Fibroblast of skin of right biceps (primary cell): Measurements from ENCODE around the gene ARHGEF11.

Experiments
- DNase-seq: peaks from one replicate; pipeline ENCODE4 v3.0.0-alpha.2; 2013

ARHGEF11 gene

DNA sequence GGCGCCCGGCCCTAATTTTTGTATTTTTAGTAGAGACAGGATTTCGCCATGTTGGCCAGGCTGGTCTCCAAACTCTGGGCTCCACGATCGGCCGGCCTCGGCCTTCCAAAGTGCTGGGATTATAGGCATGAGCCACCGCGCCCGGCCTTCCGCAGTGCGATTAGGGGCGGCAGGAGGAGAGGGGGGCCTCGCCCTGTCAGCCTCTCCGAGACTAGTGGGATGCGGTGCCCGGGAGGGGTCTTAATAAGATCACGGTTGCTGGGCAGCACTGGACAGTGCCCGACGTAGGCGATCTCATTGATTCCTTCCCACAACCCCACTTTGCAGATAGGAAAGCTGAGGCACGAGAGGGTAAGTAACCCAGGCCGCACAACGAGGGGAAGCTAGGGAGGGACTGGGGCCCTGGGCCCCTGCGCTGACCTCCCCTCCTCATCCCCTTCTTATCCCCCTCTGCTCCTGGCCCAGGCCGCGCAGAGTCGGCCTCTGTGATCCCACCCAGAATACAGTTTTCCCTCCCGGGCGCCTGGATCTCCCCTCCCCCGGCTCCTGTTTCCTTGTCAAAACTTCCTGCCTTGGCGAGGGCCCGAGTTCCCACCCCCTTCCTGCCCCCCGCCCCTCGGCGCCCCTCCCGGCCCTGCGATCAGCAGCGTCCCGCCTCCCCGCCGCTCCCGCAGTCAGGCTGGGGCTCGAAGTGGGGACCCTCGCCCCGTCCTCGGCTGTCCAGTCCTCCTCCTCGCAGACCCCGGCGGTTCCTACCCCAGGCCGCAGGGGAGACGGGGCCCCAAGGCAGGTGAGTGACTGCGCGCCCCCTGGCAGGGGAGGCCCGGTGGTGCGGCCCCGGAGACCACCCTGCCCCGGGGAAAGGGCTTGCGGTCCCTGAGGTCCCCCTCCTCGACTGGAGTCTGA lies 152.2 kb downstream of the ARHGEF11 start, which contains the start of gene PEAR1:
Gene PEAR1 (plus strand): TSS at position 671 of the 906 bp plus-strand sequence. CDS start 10,209 bp downstream, outside the sequence.
- peak; percentile 78 for DNase-seq

DNA sequence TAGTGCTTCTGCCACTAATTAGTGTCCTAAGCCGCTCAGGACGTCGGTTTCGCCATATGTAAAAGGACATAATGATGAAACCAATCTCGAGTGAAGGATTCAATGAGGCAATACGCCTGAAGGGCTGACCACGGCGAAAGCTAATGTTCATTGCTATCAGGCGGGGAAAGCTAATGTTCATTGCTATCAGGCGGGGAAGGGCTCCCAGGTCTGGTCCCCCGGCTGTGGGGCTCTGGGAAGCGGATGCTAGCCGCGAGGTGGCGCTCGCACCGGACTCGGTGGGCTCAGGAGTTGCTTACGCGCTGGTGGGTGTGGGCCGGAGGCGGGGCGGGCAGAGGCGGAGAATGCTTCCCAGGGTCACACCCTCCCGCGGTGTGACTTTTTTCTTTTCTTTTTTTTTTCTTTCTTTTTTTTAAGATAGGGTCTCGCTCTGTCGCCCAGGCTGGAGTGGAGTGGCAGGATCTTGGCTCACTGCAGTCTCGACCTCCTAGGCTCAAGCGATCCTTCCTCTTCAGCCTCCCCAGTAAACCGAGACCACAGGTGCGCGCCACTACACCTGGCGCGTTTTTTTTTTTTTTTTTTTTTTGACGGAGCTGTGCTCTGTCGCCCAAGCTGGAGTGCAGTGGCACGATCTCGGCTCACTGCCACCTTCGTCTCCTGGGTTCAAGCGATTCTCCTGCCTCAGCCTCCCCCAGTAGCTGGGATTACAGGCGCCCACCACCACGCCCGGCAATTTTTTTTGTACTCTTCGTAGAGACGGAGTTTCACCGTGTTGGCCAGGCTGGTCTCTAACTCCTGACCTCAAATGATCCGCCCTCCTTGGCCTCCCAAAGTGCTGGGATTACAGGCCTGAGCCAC lies 153.1 kb downstream of the ARHGEF11 start:
- DNase-seq: peak; percentile 88

DNA sequence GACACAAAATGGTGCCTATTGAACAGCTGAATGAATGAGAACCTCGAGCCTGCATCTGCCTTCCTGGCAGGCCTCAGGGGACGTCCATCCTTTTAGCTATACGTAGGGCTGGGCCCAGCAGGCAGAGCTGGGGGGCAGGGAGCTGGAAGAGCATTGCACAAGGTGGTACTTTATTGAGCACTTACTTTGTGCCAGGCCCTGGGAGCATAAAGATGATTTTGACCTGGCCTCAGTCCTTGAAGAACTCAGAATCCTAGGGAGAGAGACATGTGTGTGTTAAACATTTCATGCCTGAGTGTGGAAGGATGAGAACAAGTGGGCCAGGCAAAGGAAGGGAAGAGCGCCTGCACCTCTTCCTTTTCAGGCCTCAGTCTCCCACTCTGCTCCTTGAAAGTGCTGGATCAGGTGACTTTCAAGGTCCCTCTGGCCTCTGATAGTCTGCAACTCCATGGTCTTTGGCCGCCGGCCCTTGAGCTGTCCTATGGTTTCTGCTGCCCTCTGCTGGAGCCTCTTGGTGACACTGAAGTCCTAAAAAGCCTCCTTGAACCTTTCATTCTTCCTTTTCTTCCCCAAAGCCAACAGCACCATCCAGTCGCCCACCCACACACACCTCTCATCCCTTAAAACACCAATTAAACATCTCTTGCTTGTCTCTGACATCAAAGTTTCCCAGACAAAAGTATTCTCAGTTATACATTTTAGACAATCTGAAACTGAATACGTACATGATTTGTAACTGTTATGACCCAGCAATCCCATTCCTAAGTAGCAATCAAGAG lies 155.6 kb downstream of the ARHGEF11 start:
- DNase-seq: peak; percentile 69

DNA sequence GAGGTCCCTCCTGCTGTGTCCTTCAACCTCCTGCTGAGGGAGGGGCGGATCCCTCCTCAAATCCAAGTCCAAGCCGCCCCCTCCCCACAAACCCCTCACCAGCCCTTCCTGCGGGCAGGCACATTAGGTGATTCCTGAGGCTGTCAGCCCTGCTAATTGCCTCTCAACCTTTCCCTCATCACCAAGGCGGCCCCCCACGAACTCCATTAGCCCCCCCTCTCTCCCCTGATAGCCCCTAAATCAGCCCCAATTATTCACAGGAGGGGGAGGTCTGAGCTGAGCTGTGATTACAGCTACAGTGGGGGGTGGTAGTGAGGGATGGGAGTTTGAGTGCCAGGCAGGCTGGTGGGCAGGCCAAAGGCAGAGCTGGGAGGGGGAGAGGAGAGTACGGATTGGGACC lies 157.8 kb downstream of the ARHGEF11 start:
- DNase-seq: no peak

DNA sequence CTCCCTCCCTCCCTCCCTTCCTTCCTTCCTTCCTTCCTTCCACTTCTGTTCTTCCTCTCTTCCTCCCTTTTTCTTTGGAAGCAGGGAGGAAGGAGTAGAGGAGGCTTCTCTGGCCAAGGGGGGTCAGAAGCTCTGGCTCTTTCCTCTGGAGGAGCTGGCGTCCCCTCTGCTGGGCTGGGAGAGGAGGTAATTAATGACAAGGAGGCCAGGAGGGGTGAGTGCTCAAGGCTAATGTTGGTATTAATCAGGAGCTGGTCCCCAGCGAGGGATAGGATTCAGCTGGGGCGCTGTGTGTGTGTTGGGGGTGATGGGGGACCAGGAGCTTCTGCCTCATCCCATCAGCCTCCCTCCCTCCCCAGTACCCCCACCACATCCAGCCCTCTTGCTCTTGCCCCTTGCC lies 158.2 kb downstream of the ARHGEF11 start:
- DNase-seq: no peak

DNA sequence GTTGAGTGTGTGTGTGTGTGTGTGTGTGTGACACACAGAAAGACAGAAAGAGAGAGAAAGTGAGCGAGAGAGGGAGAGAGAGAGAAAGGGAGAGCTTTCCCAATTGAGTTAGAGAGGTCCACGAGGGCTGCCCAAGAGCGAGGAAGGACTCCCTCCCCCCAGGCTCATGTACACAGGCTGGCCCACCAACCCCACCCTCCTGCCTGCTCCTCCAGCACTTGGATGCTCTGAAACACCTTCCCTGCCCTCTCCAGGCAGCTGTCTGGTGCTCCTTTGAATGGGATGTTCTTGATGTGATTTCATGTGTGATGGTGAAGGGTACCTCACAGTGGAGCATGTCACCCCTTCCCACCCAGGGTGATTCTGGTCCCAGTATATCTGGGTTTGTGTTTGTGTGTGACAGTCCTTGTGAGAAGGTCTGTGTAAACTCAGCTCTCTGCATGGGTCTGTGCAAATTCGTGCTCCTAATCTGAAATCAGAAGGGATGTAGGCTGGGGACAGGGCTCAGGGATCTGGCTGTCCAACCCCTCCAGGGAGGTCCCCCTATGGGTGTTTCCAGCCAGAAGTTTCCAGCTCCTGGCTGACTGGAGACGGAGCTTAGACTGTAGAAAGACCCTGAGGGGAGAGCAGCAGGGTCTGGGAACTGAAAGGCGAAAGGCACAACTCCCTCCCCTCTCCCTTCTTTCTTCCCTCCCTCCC lies 158.8 kb downstream of the ARHGEF11 start:
- no peak for DNase-seq

DNA sequence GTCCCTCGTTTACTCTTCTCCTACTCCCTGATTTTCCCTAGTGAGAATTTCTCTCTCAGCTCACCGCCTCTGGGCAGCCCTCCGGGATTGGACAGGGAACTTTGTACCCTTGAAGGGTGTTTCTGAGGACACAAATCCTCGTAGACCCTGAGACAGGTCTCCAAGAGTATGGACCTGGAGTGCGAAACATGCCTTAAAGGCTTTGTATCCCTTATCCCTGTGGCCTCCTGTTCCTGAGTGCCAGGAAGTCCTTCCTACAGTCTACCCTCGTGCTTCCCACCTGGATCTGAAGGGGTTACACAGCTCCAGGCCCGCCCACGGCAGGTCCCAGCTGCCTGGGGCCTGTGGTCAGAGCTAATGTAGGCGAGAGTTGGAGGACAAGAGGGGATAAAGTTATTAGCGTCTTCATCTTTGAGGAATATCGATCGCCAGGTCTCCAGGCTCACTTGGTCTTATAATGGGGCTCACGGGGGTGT lies 159.6 kb downstream of the ARHGEF11 start:
- no peak for DNase-seq

DNA sequence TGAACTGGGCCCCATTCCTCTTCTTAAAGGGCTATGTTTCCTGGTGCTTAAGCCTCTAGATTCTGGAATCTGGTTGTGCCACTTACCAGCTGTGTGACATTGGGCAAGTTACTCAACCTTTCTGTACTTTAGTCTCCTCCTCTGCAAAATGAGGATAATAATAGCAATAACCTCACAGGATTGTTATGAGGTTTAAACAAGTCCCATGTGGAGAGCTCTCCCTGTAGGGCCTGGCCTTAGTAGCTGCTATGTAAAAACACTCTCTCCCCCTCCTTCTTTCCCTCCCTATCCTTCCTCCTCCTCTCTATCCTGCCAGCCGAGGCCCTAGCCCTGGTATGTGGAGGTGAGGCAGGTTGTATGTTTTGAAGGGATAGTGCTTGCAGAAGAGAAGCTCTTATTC lies 160.2 kb downstream of the ARHGEF11 start:
- DNase-seq: no peak
